ENCODE measurements around the gene SLC6A12.

DNA sequence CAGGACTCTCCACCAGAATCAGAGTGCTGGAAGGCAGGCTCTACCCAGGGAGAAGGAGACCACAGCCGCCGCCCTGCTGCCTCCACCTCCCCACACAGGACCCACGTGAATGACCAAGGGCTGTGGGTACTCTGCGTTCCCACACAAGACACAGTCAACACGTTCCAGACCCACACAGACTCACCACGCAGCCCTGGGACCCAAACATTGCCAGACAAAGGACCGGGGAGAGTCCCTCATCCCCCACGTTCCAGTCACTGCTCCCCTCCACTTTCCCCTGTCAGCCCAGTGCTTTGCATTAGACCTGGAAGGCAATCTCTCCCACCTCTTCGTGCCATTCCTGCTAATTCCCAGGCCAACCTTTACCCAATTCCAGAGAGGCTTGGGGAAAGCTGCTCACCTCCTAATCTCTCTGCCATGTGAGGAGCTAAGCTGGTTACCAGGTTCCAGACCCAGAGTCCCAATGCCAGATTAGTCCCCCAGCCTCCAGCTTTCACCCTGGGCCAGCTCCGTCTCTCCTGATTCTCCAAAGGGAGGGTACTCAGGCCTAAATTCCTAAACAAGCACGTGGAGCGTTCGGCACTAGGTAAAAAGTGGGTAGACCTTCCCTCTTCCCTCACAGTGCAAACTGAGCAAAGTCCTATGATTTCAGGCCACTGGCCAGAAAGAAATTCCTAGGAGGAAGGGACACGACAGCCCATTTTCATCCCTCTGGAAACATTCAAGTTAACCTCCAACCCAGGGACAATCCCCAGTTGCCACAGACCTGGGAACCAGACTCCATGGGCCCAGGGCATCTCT lies 43.8 kb upstream of the SLC6A12 start:
- no peak for TF ChIP-seq POLR2AphosphoS5 (IDR thresholded peaks at IDR 0.05; ENCODE audit: low read depth, low read length)
- no peak for TF ChIP-seq POLR2A (IDR thresholded peaks at IDR 0.05; ENCODE audit: low read depth, low read length)
- TF ChIP-seq TAF1 (IDR thresholded peaks at IDR 0.05; ENCODE audit: borderline replicate concordance, low read depth, low read length): no peak

Data from GM12892 (cell line).